SKM-1 (cell line): Measurements from ENCODE around the gene ADGRB2.

Source experiments
- DNase-seq: peaks from one replicate; lab custom pipeline; 2025; ENCODE audit not compliant: unreplicated experiment; lab: John Stamatoyannopoulos, UW

The ADGRB2 gene

GRCh38 chr1:31749785-31750735 is 14.1 kb downstream of the ADGRB2 start:
- peak; percentile 33 for DNase-seq

- DNase-seq: no peak
Observed at GRCh38 chr1:31748365-31748764, 15.8 kb downstream of the ADGRB2 start.

- DNase-seq: no peak
Observed at GRCh38 chr1:31747304-31747703, 16.8 kb downstream of the ADGRB2 start.

- no peak for DNase-seq
Observed at GRCh38 chr1:31746687-31747086, 17.5 kb downstream of the ADGRB2 start.

- DNase-seq: no peak
Observed at GRCh38 chr1:31745946-31746670, 18.0 kb downstream of the ADGRB2 start.

- peak; percentile 44 for DNase-seq
Observed at GRCh38 chr1:31745096-31745945, 18.8 kb downstream of the ADGRB2 start.

- no peak for DNase-seq
Observed at GRCh38 chr1:31744165-31744888, 19.8 kb downstream of the ADGRB2 start.

- DNase-seq: no peak
Observed at GRCh38 chr1:31742462-31743212, 21.5 kb downstream of the ADGRB2 start.

GRCh38 chr1:31739346-31739745 is 24.8 kb downstream of the ADGRB2 start:
- DNase-seq: no peak

- no peak for DNase-seq
Observed at GRCh38 chr1:31736675-31737074, 27.5 kb downstream of the ADGRB2 start.

GRCh38 chr1:31735571-31735970 is 28.6 kb downstream of the ADGRB2 start:
- DNase-seq: no peak

- no peak for DNase-seq
Observed at GRCh38 chr1:31734582-31735107, 29.5 kb downstream of the ADGRB2 start.

- no peak for DNase-seq
Observed at GRCh38 chr1:31733389-31734219, 30.5 kb downstream of the ADGRB2 start.

GRCh38 chr1:31732751-31733289 is 31.3 kb downstream of the ADGRB2 start:
- no peak for DNase-seq

GRCh38 chr1:31732343-31732742 is 31.8 kb downstream of the ADGRB2 start:
- DNase-seq: no peak

- DNase-seq: no peak
Observed at GRCh38 chr1:31731049-31731565, 33.0 kb downstream of the ADGRB2 start.

GRCh38 chr1:31730336-31731048 is 33.6 kb downstream of the ADGRB2 start:
- DNase-seq: no peak

- DNase-seq: no peak
Observed at GRCh38 chr1:31727849-31728248, 36.3 kb downstream of the ADGRB2 start.
